Measurements from ENCODE around the gene SREBF1. TPM values are rescaled to one million over a fixed set of nuclear protein-coding genes. Genes with fewer than 3 reads are reported as not detected.

SREBF1 gene
- total and polyA plus RNA-seq, 2 experiments from 2014 or later, result 39.6 to 85.3 TPM

DNA sequence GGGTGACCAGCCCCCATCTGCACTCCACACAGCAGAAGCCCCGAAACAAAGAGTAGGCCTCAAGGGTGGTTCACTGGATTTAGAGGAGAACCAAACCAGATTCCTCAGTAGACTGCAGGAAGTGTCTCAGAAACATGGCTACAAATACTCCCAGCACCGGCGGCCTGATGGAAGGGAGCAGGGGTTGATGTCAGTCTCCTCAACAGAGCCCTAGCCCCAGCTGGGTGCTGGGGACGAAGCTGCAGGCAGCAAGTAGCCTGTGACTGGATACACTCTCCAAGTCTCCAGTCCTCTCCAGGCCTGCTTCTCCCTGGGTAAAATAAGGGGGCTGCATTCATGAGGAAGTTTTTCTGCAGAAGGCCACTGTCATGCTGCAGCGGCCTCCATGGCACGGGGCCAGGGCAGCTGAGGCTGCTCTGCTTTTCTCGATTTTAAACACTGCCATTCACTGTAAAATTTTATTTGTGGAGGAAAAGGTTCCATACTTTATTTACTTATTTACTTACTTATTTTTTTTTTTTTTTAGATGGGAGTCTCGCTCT is 36.7 kb upstream of the SREBF1 start (continued):
- TF ChIP-seq, protein P1, sequence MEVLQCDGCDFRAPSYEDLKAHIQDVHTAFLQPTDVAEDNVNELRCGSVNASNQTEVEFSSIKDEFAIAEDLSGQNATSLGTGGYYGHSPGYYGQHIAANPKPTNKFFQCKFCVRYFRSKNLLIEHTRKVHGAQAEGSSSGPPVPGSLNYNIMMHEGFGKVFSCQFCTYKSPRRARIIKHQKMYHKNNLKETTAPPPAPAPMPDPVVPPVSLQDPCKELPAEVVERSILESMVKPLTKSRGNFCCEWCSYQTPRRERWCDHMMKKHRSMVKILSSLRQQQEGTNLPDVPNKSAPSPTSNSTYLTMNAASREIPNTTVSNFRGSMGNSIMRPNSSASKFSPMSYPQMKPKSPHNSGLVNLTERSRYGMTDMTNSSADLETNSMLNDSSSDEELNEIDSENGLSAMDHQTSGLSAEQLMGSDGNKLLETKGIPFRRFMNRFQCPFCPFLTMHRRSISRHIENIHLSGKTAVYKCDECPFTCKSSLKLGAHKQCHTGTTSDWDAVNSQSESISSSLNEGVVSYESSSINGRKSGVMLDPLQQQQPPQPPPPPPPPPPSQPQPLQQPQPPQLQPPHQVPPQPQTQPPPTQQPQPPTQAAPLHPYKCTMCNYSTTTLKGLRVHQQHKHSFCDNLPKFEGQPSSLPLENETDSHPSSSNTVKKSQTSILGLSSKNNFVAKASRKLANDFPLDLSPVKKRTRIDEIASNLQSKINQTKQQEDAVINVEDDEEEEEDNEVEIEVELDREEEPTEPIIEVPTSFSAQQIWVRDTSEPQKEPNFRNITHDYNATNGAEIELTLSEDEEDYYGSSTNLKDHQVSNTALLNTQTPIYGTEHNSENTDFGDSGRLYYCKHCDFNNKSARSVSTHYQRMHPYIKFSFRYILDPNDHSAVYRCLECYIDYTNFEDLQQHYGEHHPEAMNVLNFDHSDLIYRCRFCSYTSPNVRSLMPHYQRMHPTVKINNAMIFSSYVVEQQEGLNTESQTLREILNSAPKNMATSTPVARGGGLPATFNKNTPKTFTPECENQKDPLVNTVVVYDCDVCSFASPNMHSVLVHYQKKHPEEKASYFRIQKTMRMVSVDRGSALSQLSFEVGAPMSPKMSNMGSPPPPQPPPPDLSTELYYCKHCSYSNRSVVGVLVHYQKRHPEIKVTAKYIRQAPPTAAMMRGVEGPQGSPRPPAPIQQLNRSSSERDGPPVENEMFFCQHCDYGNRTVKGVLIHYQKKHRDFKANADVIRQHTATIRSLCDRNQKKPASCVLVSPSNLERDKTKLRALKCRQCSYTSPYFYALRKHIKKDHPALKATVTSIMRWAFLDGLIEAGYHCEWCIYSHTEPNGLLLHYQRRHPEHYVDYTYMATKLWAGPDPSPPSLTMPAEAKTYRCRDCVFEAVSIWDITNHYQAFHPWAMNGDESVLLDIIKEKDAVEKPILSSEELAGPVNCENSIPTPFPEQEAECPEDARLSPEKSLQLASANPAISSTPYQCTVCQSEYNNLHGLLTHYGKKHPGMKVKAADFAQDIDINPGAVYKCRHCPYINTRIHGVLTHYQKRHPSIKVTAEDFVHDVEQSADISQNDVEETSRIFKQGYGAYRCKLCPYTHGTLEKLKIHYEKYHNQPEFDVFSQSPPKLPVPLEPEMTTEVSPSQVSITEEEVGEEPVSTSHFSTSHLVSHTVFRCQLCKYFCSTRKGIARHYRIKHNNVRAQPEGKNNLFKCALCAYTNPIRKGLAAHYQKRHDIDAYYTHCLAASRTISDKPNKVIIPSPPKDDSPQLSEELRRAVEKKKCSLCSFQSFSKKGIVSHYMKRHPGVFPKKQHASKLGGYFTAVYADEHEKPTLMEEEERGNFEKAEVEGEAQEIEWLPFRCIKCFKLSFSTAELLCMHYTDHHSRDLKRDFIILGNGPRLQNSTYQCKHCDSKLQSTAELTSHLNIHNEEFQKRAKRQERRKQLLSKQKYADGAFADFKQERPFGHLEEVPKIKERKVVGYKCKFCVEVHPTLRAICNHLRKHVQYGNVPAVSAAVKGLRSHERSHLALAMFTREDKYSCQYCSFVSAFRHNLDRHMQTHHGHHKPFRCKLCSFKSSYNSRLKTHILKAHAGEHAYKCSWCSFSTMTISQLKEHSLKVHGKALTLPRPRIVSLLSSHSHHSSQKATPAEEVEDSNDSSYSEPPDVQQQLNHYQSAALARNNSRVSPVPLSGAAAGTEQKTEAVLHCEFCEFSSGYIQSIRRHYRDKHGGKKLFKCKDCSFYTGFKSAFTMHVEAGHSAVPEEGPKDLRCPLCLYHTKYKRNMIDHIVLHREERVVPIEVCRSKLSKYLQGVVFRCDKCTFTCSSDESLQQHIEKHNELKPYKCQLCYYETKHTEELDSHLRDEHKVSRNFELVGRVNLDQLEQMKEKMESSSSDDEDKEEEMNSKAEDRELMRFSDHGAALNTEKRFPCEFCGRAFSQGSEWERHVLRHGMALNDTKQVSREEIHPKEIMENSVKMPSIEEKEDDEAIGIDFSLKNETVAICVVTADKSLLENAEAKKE (CRISPR knock-in tag; IDR thresholded peaks at IDR 0.05), result no peak
- no peak for TF ChIP-seq NANOG (IDR thresholded peaks at IDR 0.05; ENCODE audit: borderline replicate concordance)
- TF ChIP-seq, protein P2, sequence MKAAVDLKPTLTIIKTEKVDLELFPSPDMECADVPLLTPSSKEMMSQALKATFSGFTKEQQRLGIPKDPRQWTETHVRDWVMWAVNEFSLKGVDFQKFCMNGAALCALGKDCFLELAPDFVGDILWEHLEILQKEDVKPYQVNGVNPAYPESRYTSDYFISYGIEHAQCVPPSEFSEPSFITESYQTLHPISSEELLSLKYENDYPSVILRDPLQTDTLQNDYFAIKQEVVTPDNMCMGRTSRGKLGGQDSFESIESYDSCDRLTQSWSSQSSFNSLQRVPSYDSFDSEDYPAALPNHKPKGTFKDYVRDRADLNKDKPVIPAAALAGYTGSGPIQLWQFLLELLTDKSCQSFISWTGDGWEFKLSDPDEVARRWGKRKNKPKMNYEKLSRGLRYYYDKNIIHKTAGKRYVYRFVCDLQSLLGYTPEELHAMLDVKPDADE (IDR thresholded peaks at IDR 0.05), result no peak
- TF ChIP-seq JUNB (IDR thresholded peaks at IDR 0.05; ENCODE audit: unreplicated experiment), result no peak

DNA sequence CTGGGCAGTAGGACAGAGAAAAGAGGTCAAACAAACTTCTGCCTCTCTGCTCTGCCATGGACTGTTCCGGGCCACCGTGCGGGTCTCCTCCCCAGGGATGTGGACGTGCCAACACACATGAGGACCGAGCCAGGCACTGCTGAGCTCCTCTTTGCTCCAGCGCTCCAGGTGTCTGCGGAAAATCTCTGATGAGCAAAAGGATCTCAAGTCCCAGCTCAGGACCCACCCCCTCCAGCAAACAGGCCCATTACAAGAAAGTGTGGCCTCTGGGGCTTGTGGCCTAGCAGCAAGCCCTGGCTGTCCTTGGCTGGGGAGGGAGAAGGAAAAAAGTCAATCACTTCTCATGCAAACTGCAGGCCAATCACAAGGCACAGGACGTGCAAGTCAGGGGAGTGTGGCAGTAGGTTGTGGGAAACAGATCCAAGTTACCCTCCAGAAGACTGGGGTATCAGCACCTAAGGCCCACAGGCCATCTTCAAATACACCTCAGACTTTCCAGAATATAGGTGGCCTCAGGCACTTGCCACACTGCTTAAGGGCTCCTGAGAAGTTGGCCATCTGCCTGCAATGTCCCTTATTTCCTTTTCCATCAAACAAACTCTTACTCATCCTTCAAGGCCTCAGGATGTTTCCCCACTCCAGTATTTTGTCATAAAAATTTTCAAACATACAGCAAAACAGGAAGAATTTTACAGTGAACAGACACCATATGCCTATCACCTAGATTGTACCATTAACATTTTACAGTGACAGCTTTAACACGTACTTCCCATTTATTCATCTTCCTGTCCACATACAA is 36.0 kb upstream of the SREBF1 start:
- Mint-ChIP-seq H3K9me3 (no peaks in the 10 kb centered on the region), H3K27ac (no peak overlapping the region), H3K27me3 (ENCODE audit: insufficient read depth, low read depth, poor library complexity) (peaks cover 15% of the 10 kb centered on the region), H3K4me3 (no peak overlapping the region), H3K4me1 (peaks cover 39% of the 10 kb centered on the region), H3K36me3 (ENCODE audit: low read depth) (no peaks in the 10 kb centered on the region)
- Histone ChIP-seq H3K4me1 (ENCODE audit: insufficient read depth) (peaks cover 24% of the 10 kb centered on the region), H3F3A (replicated peaks; ENCODE audit: low read depth) (peaks cover 14% of the 10 kb centered on the region), H3K4me3 (no peak overlapping the region), H3K4me2 (no peak overlapping the region), H4K20me1 (replicated peaks; ENCODE audit: insufficient read depth) (no peaks in the 10 kb centered on the region; the same call in 1 of the 2 replicates), H3K9me2 (ENCODE audit: insufficient read depth) (no peaks in the 10 kb centered on the region), H3K27ac (ENCODE audit: low read depth) (no peak overlapping the region), H3K36me3 (ENCODE audit: insufficient read depth) (no peaks in the 10 kb centered on the region), H2AFZ (no peak overlapping the region), H3K27me3 (ENCODE audit: insufficient read depth) (0 out of 2 replicates have a peak, but pooled peaks cover 2% of the 10 kb centered on the region), H3K79me2 (replicated peaks; ENCODE audit: insufficient read depth) (no peaks in the 10 kb centered on the region)
- no peak for DNase-seq (ENCODE audit: low spot score)
- ATAC-seq, result no peak
- TF ChIP-seq NANOG (IDR thresholded peaks at IDR 0.05; ENCODE audit: borderline replicate concordance) (no peak), ZNF114 (CRISPR knock-in tag; IDR thresholded peaks at IDR 0.05) (no peak), EZH2 (IDR thresholded peaks at IDR 0.05; ENCODE audit: low read depth, unreplicated experiment) (no peak)
- TF ChIP-seq, protein P3, sequence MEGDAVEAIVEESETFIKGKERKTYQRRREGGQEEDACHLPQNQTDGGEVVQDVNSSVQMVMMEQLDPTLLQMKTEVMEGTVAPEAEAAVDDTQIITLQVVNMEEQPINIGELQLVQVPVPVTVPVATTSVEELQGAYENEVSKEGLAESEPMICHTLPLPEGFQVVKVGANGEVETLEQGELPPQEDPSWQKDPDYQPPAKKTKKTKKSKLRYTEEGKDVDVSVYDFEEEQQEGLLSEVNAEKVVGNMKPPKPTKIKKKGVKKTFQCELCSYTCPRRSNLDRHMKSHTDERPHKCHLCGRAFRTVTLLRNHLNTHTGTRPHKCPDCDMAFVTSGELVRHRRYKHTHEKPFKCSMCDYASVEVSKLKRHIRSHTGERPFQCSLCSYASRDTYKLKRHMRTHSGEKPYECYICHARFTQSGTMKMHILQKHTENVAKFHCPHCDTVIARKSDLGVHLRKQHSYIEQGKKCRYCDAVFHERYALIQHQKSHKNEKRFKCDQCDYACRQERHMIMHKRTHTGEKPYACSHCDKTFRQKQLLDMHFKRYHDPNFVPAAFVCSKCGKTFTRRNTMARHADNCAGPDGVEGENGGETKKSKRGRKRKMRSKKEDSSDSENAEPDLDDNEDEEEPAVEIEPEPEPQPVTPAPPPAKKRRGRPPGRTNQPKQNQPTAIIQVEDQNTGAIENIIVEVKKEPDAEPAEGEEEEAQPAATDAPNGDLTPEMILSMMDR (conservative IDR thresholded peaks at IDR 0.05; ENCODE audit: low read depth in 2 of 2), result no peak
